Activated CD8-positive, alpha-beta T cell treated with anti-CD3 and anti-CD28 coated beads for 36 hours (primary cell): ENCODE results near the gene ANKMY1. TPM values are rescaled to one million over a fixed set of nuclear protein-coding genes. Genes with fewer than 3 reads are reported as not detected.

ENCODE experiments used
- ATAC-seq: fragments of 200-7000 bp; cut with Tn5 transposase; one replicate; pipeline ENCODE4 v1.10.0; 2021; ENCODE audit warnings: mild to moderate bottlenecking, moderate library complexity
- CTCF ChIA-PET: fragments of 350-600 bp; sonication (Branson Sonifier 250); formaldehyde crosslinking; loops from one replicate; lab custom pipeline; 2021; ENCODE audit warnings: antibody characterized with exemption; lab: Charles Lee
- POLR2A ChIA-PET: fragments of 350-600 bp; sonication (Branson Sonifier 250); formaldehyde crosslinking; loops from one replicate; lab custom pipeline; 2021; ENCODE audit warnings: antibody characterized with exemption; lab: Charles Lee
- DNase-seq: peaks from one replicate; pipeline ENCODE4 v3.0.0-alpha.2; 2020
- H3K27ac Mint-ChIP-seq: one replicate; pipeline ENCODE4 v1.8.0; 2021; ENCODE audit warnings: mild to moderate bottlenecking, mixed read lengths
- H3K27me3 Mint-ChIP-seq: one replicate; pipeline ENCODE4 v1.8.0; 2021; ENCODE audit warnings: mixed read lengths
- H3K36me3 Mint-ChIP-seq: one replicate; pipeline ENCODE4 v1.8.0; 2021; ENCODE audit warnings: low read depth, mixed read lengths
- H3K4me1 Mint-ChIP-seq: one replicate; pipeline ENCODE4 v1.8.0; 2021; ENCODE audit warnings: low read depth, mixed read lengths
- H3K4me3 Mint-ChIP-seq: one replicate; pipeline ENCODE4 v1.8.0; 2021; ENCODE audit warnings: mild to moderate bottlenecking, moderate library complexity, mixed read lengths
- H3K9me3 Mint-ChIP-seq: one replicate; pipeline ENCODE4 v1.8.0; 2021; ENCODE audit warnings: mixed read lengths
- CTCF ChIP-seq: fragments of 200-600 bp; IDR thresholded peaks from one replicate; pipeline ENCODE4 v1.8.0; 2022; ENCODE audit warnings: antibody characterized with exemption, mild to moderate bottlenecking
- intact Hi-C: fragments of 100-400 bp; cut with micrococcal nuclease; formaldehyde crosslinking; loops from one replicate; pipeline ENCODE4 v1.10.0; 2022
- total RNA-seq, 2 experiments: library from RNA; stranded (reverse); gene quantifications; one replicate each; pipeline ENCODE4 v1.2.3, GENCODE V29; 2021

The ANKMY1 gene
- total RNA-seq, 2 experiments from 2014 or later, result 14.5 to 18.6 TPM

- Mint-ChIP-seq H3K4me1 (peaks cover 7% of the 10 kb centered on the region), H3K9me3 (no peaks in the 10 kb centered on the region), H3K27ac (no peak overlapping the region), H3K4me3 (no peak overlapping the region), H3K27me3 (peaks cover 19% of the 10 kb centered on the region), H3K36me3 (no peaks in the 10 kb centered on the region)
- ChIA-PET POLR2A (no interaction called here), CTCF (no interaction called here)
- intact Hi-C loops, result no loop called here
- DNase-seq (no peak), ATAC-seq (no peak)
- TF ChIP-seq CTCF, result no peak
Measured at GRCh38 chr2:240458044-240458899, 99.5 kb downstream of the ANKMY1 start.

- TF ChIP-seq CTCF, result no peak
- CTCF ChIA-PET, result no interaction called here
- DNase-seq, result no peak
- POLR2A ChIA-PET, result no interaction called here
- ATAC-seq, result no peak
- Mint-ChIP-seq H3K4me3 (no peak overlapping the region), H3K4me1 (peaks cover 7% of the 10 kb centered on the region), H3K9me3 (no peaks in the 10 kb centered on the region), H3K27ac (no peak overlapping the region), H3K36me3 (no peaks in the 10 kb centered on the region), H3K27me3 (peaks cover 19% of the 10 kb centered on the region)
- intact Hi-C loops, result no loop called here
Measured at GRCh38 chr2:240457223-240458043, 100.4 kb downstream of the ANKMY1 start.

GRCh38 chr2:240456447-240457222 is 101.2 kb downstream of the ANKMY1 start:
- H3K4me1 Mint-ChIP-seq, result peaks cover 7% of the 10 kb centered on the region
- POLR2A ChIA-PET, result no interaction called here
- H3K4me3 Mint-ChIP-seq, result no peak overlapping the region
- DNase-seq (no peak), ATAC-seq (no peak)
- H3K27ac Mint-ChIP-seq, result no peak overlapping the region
- CTCF ChIA-PET, result no interaction called here
- intact Hi-C loops, result no loop called here
- H3K27me3 Mint-ChIP-seq, result peaks cover 24% of the 10 kb centered on the region
- no peak for TF ChIP-seq CTCF
- no peaks in the 10 kb centered on the region for H3K36me3 Mint-ChIP-seq
- no peaks in the 10 kb centered on the region for H3K9me3 Mint-ChIP-seq

- intact Hi-C loops, result no loop called here
- Mint-ChIP-seq H3K36me3 (no peaks in the 10 kb centered on the region), H3K27ac (no peak overlapping the region), H3K4me1 (peaks cover 7% of the 10 kb centered on the region), H3K4me3 (no peak overlapping the region), H3K27me3 (peaks cover 31% of the 10 kb centered on the region), H3K9me3 (no peaks in the 10 kb centered on the region)
- no peak for ATAC-seq
- no peak for TF ChIP-seq CTCF
- no peak for DNase-seq
- CTCF ChIA-PET, result no interaction called here
- POLR2A ChIA-PET, result no interaction called here
Measured at GRCh38 chr2:240455647-240456446, 101.9 kb downstream of the ANKMY1 start.
